Activated B cell treated with CpG ODN at 0.5 μM for 24 hours (primary cell): ENCODE measurements around the gene SND1. TPM values are rescaled to one million over a fixed set of nuclear protein-coding genes. Genes with fewer than 3 reads are reported as not detected.

Source experiments
- ATAC-seq: fragments of 200-7000 bp; cut with Tn5 transposase; one replicate; pipeline ENCODE4 v1.10.0; 2021; ENCODE audit warnings: low read depth, mild to moderate bottlenecking, moderate library complexity
- CTCF ChIA-PET: fragments of 350-600 bp; sonication (Branson Sonifier 250); formaldehyde crosslinking; loops from one replicate; lab custom pipeline; 2021; ENCODE audit warnings: antibody characterized with exemption; lab: Charles Lee
- POLR2A ChIA-PET: fragments of 350-600 bp; sonication (Branson Sonifier 250); formaldehyde crosslinking; loops from one replicate; lab custom pipeline; 2021; ENCODE audit warnings: antibody characterized with exemption; lab: Charles Lee
- DNase-seq: peaks from one replicate; pipeline ENCODE4 v3.0.0; 2022
- H3K27ac Mint-ChIP-seq: one replicate; pipeline ENCODE4 v1.8.0; 2020; ENCODE audit warnings: mixed read lengths
- H3K27me3 Mint-ChIP-seq: one replicate; pipeline ENCODE4 v1.8.0; 2021; ENCODE audit warnings: mixed read lengths
- H3K36me3 Mint-ChIP-seq: one replicate; pipeline ENCODE4 v1.8.0; 2021; ENCODE audit warnings: low read depth, mixed read lengths
- H3K4me1 Mint-ChIP-seq: one replicate; pipeline ENCODE4 v1.8.0; 2021; ENCODE audit warnings: mixed read lengths
- H3K4me3 Mint-ChIP-seq: one replicate; pipeline ENCODE4 v1.8.0; 2020; ENCODE audit warnings: mild to moderate bottlenecking, mixed read lengths
- H3K9me3 Mint-ChIP-seq: one replicate; pipeline ENCODE4 v1.8.0; 2020; ENCODE audit warnings: mixed read lengths
- CTCF ChIP-seq: fragments of 200-600 bp; IDR thresholded peaks from one replicate; pipeline ENCODE4 v1.8.0; 2022; ENCODE audit warnings: antibody characterized with exemption, mild to moderate bottlenecking
- intact Hi-C: fragments of 100-400 bp; cut with micrococcal nuclease; formaldehyde crosslinking; loops from one replicate; pipeline ENCODE4 v1.15.1; 2024
- total RNA-seq: library from RNA; stranded (reverse); gene quantifications from 2 replicates; pipeline ENCODE4 v1.2.3, GENCODE V29; 2022

The SND1 gene
- total RNA-seq, 1 donor from 2014 or later = 215 TPM

GRCh38 chr7:128110641-128111364, 458.8 kb downstream of the SND1 start:
- no peak for ATAC-seq
- peak overlapping the region; percentile 59 for H3K4me3 Mint-ChIP-seq
- TF ChIP-seq CTCF = no peak
- H3K4me1 Mint-ChIP-seq = peaks cover 79% of the 10 kb centered on the region
- CTCF ChIA-PET = interaction anchor here (0.6 to 1.0 kb wide), 3 partner anchors 8 to 99 kb away, joined by 3 read pairs; no protein-coding TSS in a partner anchor
- intact Hi-C loops = no loop called here
- peak overlapping the region; percentile 65 for H3K27ac Mint-ChIP-seq
- H3K27me3 Mint-ChIP-seq = no peaks in the 10 kb centered on the region
- no peak for DNase-seq
- POLR2A ChIA-PET = interaction anchor here (0.6 to 1.0 kb wide), 3 partner anchors 12 to 745 kb away, joined by 3 read pairs; no protein-coding TSS in a partner anchor
- H3K36me3 Mint-ChIP-seq = no peaks in the 10 kb centered on the region
- H3K9me3 Mint-ChIP-seq = no peaks in the 10 kb centered on the region

DNA sequence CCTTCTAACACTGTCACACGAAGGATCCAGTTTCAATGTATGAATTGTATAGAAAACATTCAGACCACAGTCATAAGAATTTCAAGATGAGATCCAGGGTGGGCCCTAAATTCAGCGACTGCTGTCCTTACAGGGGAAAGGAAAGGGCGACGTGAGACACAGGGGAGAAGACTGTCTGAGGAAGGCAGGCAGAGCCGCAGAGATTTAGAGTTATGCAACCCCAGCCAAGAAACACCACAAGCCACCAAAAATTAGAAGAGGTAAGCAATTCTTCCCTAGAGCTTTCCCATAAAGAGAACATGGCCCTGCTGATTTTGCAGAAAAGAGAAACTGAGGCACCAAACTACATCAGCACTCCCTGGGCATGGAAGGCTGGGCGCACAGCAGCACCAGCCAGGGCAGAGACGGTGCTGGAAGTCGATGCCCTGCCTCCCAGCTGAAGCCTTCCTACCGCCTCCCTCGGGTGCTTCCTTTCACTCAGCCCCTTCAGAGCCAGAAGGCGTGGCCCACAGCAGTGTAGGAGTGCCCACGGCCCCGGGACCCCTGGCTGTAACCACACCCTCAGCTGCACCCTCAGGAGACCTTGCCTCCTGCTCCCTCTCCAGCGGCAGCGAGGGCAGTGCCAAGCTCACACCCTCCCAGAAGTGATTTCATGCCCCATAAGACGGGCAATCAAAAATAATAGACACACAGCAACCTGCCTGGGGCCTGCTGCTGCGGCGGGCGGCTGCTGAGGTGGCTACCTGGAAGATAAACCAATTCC, 460.2 kb downstream of the SND1 start:
- TF ChIP-seq CTCF = no peak
- no peaks in the 10 kb centered on the region for H3K27me3 Mint-ChIP-seq
- peak overlapping the region; percentile 79 for H3K27ac Mint-ChIP-seq
- ATAC-seq = no peak
- H3K9me3 Mint-ChIP-seq = no peaks in the 10 kb centered on the region
- H3K4me1 Mint-ChIP-seq = peaks cover 76% of the 10 kb centered on the region
- no peak for DNase-seq
- ChIA-PET POLR2A (no interaction called here), CTCF (interaction anchor here (1.5 kb wide), 1 partner anchor 24 kb away, joined by 6 read pairs; no protein-coding TSS in a partner anchor)
- H3K4me3 Mint-ChIP-seq = peak overlapping the region; percentile 55
- intact Hi-C loops = loop anchor here (1.0 kb wide), 1 partner anchor 23 kb away; no protein-coding TSS in a partner anchor
- H3K36me3 Mint-ChIP-seq = no peaks in the 10 kb centered on the region

DNA sequence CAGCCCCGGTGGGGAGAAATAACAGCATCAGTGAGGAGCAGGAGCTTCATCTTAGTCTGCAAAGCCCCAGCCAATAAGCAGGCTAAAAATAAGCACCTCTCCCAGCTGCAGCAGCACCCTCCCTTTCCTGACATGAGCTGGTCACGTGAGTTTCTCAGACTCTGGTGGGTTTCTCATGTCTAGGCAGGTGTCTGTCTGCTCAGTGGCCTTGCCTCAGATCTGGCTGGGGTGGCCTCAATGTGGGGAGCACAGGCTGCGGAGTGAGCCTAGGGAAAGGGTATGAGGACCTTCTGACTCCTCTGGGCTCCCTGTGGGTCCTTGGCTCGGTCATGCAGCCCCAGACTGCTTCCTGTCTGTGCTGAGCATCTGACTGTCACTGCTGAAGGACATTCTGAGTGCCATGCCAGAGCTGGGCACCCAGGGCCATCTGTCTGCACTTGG, 460.8 kb downstream of the SND1 start:
- H3K27ac Mint-ChIP-seq = peak overlapping the region; percentile 79
- intact Hi-C loops = loop anchor here (1.0 kb wide), 1 partner anchor 22 kb away; no protein-coding TSS in a partner anchor
- peaks cover 77% of the 10 kb centered on the region for H3K4me1 Mint-ChIP-seq
- no peak for TF ChIP-seq CTCF
- no peaks in the 10 kb centered on the region for H3K27me3 Mint-ChIP-seq
- CTCF ChIA-PET = interaction anchor here (1.5 kb wide), 1 partner anchor 23 kb away, joined by 6 read pairs; no protein-coding TSS in a partner anchor
- H3K9me3 Mint-ChIP-seq = no peaks in the 10 kb centered on the region
- peak overlapping the region; percentile 55 for H3K4me3 Mint-ChIP-seq
- DNase-seq (no peak), ATAC-seq (peak; percentile 23)
- no peaks in the 10 kb centered on the region for H3K36me3 Mint-ChIP-seq
- POLR2A ChIA-PET = no interaction called here

GRCh38 chr7:128113839-128114238, 461.8 kb downstream of the SND1 start:
- no peaks in the 10 kb centered on the region for H3K9me3 Mint-ChIP-seq
- peaks cover 77% of the 10 kb centered on the region for H3K4me1 Mint-ChIP-seq
- H3K27me3 Mint-ChIP-seq = no peaks in the 10 kb centered on the region
- POLR2A ChIA-PET = no interaction called here
- no peak overlapping the region for H3K27ac Mint-ChIP-seq
- CTCF ChIA-PET = no interaction called here
- ATAC-seq (no peak), DNase-seq (no peak)
- H3K36me3 Mint-ChIP-seq = no peaks in the 10 kb centered on the region
- H3K4me3 Mint-ChIP-seq = no peak overlapping the region
- intact Hi-C loops = no loop called here
- no peak for TF ChIP-seq CTCF

DNA sequence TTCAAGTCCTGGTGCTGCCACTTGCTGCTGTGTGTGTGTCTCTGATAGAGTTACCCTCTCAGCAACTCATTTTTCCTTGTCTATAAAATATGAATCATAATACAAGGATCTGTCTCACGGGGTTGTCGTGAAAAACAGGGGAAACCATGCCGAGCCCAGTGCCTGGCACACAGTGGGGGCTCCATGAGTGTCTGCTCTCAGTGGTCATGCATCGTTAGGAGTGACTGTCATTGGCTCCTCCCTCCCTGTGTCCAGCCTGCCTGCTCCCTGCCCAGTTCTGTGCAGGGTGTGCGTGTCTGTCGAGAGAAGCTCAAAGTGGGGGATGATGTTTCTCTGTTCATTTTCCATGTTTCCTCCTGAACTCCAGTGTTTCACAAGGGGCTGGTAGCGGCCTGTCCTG, 462.8 kb downstream of the SND1 start:
- no peaks in the 10 kb centered on the region for H3K36me3 Mint-ChIP-seq
- DNase-seq = no peak
- peaks cover 70% of the 10 kb centered on the region for H3K4me1 Mint-ChIP-seq
- POLR2A ChIA-PET = no interaction called here
- CTCF ChIA-PET = no interaction called here
- no peaks in the 10 kb centered on the region for H3K27me3 Mint-ChIP-seq
- no peaks in the 10 kb centered on the region for H3K9me3 Mint-ChIP-seq
- TF ChIP-seq CTCF = no peak
- H3K27ac Mint-ChIP-seq = no peak overlapping the region
- intact Hi-C loops = no loop called here
- ATAC-seq = no peak
- no peak overlapping the region for H3K4me3 Mint-ChIP-seq
